ENCODE data around the gene SCP2D1.
"Not testable (repeated sequence)": the region's sequence is repeated elsewhere in the genome, so short reads cannot be mapped to it uniquely, and the experiment has no call there.

Gene SCP2D1

DNA sequence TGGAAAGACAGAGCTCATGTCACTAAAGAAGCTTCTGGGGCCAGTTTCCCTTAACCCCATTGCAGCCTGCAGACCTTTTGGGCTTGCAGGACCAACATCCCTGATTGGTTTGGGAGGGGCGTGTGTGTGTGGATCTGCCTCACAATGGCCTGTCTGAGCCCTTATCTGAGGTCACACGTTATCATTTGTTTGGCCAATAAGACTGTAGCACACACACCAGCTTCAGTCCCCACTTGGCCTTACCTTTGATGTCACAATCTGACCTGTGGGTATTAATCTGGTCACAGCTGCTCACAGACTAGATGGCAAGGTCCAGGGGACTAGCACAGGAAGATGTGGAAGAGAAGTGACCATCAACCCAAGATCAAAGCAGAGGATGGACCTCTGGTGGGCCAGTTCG lies at the start of gene SCP2D1:
SCP2D1 (plus strand) TSS at position 301 of the 400 bp plus-strand sequence; CDS start at position 334, 33 bp downstream.
- no peak for DNase-seq (ENCODE audit: low spot score)

DNA sequence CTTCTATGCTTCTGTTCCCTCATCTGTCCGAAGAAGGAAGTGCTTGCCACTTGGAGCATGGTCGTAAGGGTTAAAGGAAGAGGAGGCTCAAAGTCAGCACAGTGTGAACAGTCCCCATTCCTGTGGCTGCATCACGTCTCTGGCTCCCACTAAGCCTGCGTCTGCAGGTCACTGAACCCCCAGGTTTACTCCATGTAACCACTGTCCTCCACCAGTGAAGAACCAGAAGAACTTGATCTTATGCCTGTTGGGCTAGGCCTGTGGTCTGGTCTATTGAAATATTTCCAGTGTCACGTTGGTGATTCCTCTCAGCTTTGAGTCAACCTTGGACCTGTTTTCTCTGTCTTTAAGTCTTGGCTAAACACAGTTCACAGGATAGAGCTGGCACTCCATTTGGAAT lies 45.9 kb upstream of the SCP2D1 start:
- no peak for DNase-seq (ENCODE audit: low spot score)

GRCh38 chr20:18773566-18773965 lies 40.0 kb upstream of the SCP2D1 start:
- no peak for DNase-seq (ENCODE audit: low spot score)

DNA sequence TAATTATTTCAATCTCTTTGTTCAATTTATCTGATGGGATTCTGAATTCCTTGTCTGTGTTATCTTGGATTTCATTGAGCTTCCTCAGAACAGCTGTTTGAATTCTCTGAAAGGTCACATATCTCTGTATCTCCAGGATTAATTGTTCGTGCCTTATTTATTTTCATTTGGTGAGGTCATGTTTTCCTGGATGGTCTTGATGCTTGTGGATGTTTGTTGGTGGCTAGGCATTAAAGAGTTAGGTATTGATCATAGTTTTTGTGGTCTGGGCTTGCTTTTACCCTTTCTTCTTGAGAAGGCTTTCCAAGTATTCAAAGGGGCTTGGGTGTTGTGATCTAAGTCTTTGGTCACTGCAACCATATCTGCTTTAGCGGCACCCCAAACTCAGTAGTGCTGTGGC lies 39.4 kb upstream of the SCP2D1 start:
- DNase-seq (ENCODE audit: low spot score), result no peak

GRCh38 chr20:18775633-18776032 lies 38.0 kb upstream of the SCP2D1 start:
- no peak for DNase-seq (ENCODE audit: low spot score)

DNA sequence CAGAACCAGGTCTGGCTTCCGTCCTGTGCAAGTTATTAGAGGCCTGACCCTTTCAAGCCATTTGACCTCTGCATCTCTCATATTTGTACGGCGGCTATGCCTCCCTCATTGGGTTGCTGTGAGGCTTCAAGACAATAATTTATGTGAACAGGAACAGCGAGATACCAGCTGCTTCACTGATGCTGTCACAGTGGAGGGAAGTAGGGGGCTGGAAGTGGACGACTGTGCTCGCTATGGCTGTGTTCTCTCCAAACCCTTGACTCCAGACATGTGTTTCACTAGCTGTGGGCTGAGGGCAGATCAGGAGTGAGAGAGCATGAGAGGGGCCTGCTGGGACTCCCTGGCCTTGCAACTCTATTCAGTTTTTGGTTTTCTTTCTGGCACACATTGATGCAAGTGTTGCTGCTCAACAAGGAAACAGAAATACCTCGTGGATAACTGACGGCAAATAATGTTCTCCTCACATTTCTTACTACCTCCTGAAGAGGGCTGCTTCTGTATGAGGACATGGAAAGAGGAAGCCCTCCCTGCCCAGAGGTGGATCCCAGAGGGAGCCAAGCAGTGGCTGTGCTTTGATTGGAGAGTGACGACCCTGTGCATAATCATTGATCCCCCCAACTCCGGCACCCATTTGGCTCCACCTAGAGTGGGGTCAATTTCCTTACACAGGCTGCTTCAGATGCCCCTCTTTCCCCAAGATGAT lies 34.7 kb upstream of the SCP2D1 start:
- no peak for DNase-seq (ENCODE audit: low spot score)

DNA sequence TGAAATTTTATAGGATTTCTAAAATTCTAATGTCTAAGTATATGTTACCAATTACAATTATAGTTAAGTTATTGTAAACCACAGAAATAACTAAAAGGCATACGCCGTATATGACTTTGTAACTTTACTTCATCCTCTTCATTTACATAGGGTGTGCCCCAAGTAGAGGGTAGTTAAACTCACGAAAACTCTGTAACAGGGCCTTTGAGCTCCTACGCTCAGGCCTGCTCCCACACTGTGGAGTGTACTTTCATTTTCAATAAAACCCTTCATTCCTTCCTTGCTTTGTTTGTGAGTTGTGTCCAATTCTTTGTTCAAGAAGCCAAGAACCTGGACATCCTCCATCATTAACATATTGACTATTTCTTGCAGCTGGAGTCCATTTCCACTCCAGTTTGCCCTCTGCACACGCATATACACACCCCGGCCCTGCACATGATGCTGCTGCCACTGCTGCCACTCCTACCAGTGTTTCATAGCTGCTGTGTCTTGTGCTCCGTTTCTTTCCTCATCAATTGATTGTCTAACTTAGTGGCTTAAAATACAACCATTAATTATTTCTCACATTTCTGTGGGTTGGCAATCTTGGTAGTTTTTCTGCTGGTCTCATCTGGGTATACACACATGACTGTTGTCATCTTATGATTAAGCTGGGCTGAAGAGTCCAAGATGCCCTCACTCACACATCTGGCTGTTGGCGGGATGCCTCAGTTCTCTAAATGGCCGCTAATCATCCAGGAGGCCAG lies 33.0 kb upstream of the SCP2D1 start:
- no peak for DNase-seq (ENCODE audit: low spot score)

- DNase-seq (ENCODE audit: low spot score), result no peak
Observed at GRCh38 chr20:18781509-18781908, 32.1 kb upstream of the SCP2D1 start.

- no peak for DNase-seq (ENCODE audit: low spot score)
Observed at GRCh38 chr20:18783385-18783959, 30.1 kb upstream of the SCP2D1 start.

GRCh38 chr20:18787046-18787445 lies 26.5 kb upstream of the SCP2D1 start:
- DNase-seq (ENCODE audit: low spot score), result not testable (repeated sequence)

DNA sequence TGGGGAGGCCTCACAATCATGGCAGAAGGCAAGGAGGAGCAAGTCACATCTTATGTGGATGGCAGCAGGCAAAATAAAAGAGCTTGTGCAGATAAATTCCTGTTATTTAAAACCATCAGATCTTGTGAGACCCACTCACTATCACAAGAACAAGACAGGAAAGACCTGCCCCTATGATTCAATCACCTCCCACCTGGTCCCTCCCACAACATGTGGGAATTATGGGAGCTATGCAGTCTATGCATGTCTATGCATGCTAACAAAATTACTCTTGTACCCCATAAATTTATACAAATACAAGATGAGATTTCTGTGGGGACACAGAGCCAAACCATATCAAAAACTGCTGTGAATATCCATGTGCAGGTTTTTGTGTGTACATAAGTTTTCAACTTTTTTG lies 25.6 kb upstream of the SCP2D1 start:
- no peak for DNase-seq (ENCODE audit: low spot score)

GRCh38 chr20:18790787-18791186 lies 22.8 kb upstream of the SCP2D1 start:
- no peak for DNase-seq (ENCODE audit: low spot score)

DNA sequence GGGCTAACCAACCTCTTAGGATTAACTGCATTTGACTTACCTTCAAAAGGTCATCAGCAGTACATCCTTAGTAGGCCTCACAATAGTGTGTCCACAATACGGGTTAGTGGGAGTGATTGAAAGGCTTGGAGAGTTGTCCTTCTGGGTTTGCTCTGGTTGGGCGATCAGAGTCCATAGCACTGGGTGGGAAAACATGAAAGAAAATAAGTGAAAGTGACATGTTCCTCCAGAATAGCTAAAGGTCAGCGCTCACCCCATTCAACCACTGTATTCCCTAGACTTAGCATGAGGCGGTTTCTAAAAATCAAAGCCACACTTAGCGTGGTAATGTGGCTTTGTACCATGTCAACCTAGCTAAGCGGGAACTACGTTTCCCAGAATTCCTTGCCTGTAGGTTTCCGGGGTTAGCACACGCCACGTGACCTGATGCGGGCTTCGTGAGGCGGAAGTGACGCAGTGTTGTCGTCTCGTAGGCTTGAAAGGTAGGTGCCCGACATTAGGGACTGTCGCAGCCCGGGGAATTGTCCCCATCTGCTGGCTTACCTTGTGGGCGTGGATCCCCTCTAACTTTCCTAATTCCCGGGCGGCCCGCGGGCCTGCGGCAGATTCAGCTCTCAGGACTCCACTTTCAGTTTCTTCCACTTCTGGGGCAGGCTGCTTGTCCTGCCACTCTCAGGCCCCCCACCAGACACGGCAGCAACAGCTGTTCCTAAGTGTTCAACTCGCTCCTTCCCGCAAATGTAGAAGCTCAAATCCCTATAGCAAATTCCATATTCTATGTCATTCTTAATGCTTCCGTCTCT lies 19.8 kb upstream of the SCP2D1 start:
- DNase-seq (ENCODE audit: low spot score), result peak; percentile 97

- DNase-seq (ENCODE audit: low spot score), result no peak
Observed at GRCh38 chr20:18794428-18794787, 19.2 kb upstream of the SCP2D1 start.

DNA sequence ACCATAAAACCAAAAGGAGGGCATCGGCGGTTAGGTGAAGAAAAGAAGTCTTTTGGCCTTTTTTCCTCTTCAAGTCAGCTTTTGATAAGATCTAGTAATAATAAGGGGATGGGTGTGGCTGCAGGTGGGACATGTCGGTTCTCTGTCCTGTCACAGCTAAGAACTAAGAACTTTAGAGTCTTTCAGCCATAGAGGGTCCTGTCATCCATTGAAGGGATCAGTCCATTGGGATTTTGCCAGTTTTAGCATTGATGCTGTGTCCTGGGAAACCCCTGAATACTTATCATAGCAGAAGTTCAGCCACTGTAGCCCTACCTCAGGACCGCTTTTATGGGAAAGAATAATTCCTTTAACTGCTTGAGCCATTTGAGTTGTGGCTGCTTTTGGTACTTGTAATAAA lies 18.2 kb upstream of the SCP2D1 start:
- DNase-seq (ENCODE audit: low spot score), result no peak

DNA sequence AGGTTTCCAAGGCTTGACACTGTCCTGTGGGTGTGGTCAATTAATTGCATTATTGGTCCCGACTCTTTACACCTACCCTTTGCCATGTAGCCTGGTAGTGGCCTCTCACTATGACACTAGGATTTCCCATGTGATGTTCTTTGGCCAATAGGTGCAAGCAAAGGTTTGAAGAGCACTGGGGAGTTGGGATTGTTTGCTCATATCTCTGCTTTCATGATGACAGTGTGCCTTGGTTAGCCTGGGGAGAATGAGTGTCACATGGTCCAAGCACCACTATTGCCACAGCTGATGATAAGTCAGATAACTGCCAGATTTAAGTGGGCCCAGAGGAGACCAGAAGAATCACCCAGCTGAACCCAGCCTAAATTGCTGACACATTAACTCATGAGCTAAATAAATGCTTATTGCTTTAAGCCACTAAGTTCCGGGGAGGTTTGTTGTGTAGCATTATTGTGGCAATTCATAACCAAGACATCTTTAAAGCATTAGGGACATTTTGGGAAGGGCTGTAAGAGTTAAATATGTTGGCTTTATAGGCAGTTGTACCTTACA lies 17.2 kb upstream of the SCP2D1 start:
- no peak for DNase-seq (ENCODE audit: low spot score)

DNA sequence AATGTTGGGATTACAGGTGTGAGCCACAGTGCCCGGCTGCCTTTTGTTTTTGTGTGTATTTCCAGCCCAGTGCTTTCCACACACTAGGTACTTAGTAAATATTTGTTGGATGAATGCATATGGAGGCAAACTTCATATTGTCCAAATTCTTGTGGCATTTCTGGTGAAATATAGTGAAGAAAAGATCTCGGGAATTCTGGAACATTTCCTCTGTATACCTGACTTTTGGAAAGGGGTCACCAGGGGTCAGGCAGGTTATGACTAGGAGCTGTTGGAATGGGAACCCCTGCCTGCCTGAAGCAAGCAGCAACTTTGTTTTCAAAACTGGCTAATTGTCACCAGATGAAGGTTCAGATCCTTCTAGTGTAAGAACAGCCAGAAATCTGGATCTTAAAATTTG lies 12.1 kb upstream of the SCP2D1 start:
- no peak for DNase-seq (ENCODE audit: low spot score)

DNA sequence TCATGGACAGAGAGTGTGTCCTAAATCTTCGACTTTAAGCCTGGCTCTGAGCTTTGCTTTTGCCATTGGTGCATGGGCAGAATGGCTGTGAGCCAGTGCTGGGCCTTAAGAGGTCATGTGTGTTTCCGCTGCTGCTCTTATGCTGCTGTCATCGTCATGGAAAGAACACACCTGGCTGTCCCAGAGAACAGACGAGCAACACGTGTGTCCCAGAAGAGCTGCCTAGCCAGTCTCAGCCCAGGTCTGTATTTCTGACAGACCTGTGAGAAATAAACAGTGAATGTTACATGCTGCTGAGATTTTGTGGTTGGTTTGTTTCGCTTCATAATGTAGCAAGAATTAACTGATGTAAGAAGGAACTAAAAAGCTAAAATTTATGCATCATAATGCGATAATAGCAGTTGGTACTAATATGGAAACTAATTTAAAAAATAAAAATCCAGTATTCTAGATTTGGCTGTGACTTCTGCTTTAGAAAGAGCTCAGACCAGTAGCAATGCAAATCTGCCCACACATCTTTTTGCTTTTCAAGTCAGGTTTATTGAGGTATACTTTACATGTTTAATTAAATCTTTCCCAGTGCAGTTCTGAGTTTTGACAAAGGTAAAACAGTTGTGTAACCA lies 11.5 kb upstream of the SCP2D1 start:
- no peak for DNase-seq (ENCODE audit: low spot score)

GRCh38 chr20:18805881-18806280 lies 7.7 kb upstream of the SCP2D1 start:
- no peak for DNase-seq (ENCODE audit: low spot score)

DNA sequence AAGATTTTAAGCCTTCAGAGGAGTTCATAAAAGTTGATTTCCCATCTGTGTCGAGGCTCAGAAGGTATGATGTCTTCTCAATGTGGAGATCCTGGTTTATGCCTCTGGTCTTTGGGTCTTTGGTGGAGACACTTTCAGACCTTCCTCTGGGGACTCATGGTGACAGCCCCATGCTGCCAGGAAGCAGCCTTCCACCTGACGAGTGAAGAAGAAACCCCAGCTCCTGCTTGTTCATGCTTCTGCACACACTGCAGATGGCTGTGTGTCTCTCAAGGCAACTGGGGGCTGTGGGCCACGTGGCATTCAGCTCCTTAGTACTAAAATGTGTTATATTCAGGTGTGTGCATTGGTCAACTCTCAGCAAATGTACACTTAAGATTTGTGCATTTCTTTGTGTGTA lies 4.9 kb upstream of the SCP2D1 start:
- DNase-seq (ENCODE audit: low spot score), result no peak

DNA sequence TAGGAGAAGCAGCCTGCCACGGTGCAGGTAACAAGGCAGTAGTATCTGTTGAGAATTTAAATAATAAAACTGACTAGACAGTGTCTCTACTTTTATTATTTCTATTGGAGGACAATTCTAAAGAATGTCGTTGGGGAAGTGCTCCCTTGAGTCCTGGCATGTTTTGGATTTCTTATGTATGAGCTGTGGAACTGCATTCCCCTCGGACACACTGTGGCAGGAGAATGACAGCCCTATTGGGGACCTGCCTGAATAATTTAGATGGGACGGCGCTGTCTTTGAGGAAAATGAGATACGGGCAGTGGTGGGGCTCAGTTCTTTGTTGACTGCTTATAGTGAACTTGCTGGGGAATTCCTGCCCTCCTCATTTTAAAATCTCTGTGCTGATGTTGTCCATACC lies 2.4 kb upstream of the SCP2D1 start:
- no peak for DNase-seq (ENCODE audit: low spot score)

DNA sequence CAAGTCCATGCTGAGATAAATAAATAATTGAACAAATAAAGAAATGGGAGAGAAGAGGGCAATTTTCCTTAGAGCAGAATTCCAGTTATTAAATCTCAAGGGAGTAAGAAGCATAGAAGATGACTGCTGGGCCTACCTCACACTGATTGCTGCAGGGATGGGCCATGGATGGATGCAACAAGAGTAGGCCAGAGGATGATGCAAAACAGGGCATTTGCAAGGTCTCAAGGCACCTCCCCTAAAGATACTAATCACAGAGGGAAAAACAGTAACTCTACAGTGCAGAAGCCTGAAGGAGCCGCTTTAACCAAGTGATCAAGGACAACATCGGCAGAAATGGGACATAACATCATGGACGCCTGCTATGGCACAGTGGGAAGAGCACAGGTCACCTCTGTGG lies 1.7 kb upstream of the SCP2D1 start:
- no peak for DNase-seq (ENCODE audit: low spot score)

All from NAMALWA (cell line).